Right lobe of liver (tissue), 6 donors: ENCODE measurements around the gene MGRN1. TPM values are rescaled to one million over a fixed set of nuclear protein-coding genes. Genes with fewer than 3 reads are reported as not detected.

ENCODE experiments used
- ATAC-seq, 4 donors: fragments of 200-7000 bp; cut with Tn5 transposase; one replicate each; pipeline ENCODE4 v1.9.1; 2020; ENCODE audit warnings: mild to moderate bottlenecking in 4 of 4, moderate library complexity in 4 of 4
- DNase-seq, 3 donors: peaks; one replicate each; pipeline ENCODE4 v3.0.0-alpha.2; 2020
- H3K27ac ChIP-seq, 3 donors: fragments of 200-600 bp; one replicate each; pipeline ENCODE4 v1.8.0; 2022
- H3K27me3 ChIP-seq, 2 donors: fragments of 200-600 bp; one replicate each; pipeline ENCODE4 v1.8.0; 2022
- H3K36me3 ChIP-seq, 4 donors: fragments of 200-600 bp; sonication (generic) in 1 of 4; one replicate each; pipeline versions ENCODE4 v1.5.1 to v1.8.0; 2017 to 2022; ENCODE audit warnings: control low read depth in 1 of 4
- H3K4me1 ChIP-seq, 4 donors: fragments of 200-600 bp; sonication (generic) in 1 of 4; one replicate each; pipeline versions ENCODE4 v1.5.1 to v1.8.0; 2017 to 2022; ENCODE audit warnings: control low read depth in 1 of 4
- H3K4me3 ChIP-seq, 3 donors: fragments of 200-600 bp; one replicate each; pipeline ENCODE4 v1.8.0; 2022
- H3K9me3 ChIP-seq, 4 donors: fragments of 200-600 bp; sonication (generic) in 1 of 4; one replicate each; pipeline versions ENCODE4 v1.5.1 to v1.8.0; 2017 to 2022; ENCODE audit warnings: control low read depth in 1 of 4
- POLR2A ChIP-seq: fragments of 450-650 bp; IDR thresholded peaks from one replicate; pipeline ENCODE4 v1.6.1; 2017; ENCODE audit warnings: antibody characterized with exemption, mild to moderate bottlenecking
- WGBS: methylation state at CpG from one replicate; pipeline ENCODE4 v1.1.6; 2018; ENCODE audit warnings: low coverage, low lambda C conversion rate; ENCODE audit not compliant: insufficient coverage; ENCODE audit errors: missing lambda C conversion rate; 5-methylcytosine and 5-hydroxymethylcytosine counted together
- intact Hi-C, 2 donors: fragments of 100-400 bp; cut with DNase I; formaldehyde crosslinking; loops; one replicate each; pipeline versions ENCODE4 v1.11.2 to v1.14.1; 2022
- total RNA-seq, 6 experiments: library from RNA; depleted of rRNA in 2 of 6; stranded (reverse); fragments of >200 nt in 2 of 6; fragmentation: NEBNext Ultra II Directional in 3 of 6; extraction: Animal tissue kit (Norgen Biotek cat#: 25700) in 3 of 6; gene quantifications; one replicate each; pipeline versions ENCODE4 v1.1.0 to v1.2.4, GENCODE V29; 2016 to 2023
- TF ChIP-seq, protein P1 (sequence below), 4 donors: fragments of 200-600 bp in 3 of 4; fragments of 450-650 bp in 1 of 4; IDR thresholded peaks; one replicate each; pipeline versions ENCODE4 v1.5.1 to v1.8.0; 2016 to 2022; ENCODE audit warnings: antibody characterized with exemption in 4 of 4, mild to moderate bottlenecking in 2 of 4
- donor health status: DM: no; HTN: yes; CAD: no.
- donor health status: DM: no; HTN: no; CAD: no.
- donor health status: DM: no; HTN: no; CAD: no.
- donor health status: DM: no; HTN: yes; CAD: no.
- donor health status: DM: no; HTN: yes; CAD: no.

MGRN1 gene
- total RNA-seq, 6 experiments from 2014 or later: 42.5 to 67.3 (median 49.5) TPM

DNA sequence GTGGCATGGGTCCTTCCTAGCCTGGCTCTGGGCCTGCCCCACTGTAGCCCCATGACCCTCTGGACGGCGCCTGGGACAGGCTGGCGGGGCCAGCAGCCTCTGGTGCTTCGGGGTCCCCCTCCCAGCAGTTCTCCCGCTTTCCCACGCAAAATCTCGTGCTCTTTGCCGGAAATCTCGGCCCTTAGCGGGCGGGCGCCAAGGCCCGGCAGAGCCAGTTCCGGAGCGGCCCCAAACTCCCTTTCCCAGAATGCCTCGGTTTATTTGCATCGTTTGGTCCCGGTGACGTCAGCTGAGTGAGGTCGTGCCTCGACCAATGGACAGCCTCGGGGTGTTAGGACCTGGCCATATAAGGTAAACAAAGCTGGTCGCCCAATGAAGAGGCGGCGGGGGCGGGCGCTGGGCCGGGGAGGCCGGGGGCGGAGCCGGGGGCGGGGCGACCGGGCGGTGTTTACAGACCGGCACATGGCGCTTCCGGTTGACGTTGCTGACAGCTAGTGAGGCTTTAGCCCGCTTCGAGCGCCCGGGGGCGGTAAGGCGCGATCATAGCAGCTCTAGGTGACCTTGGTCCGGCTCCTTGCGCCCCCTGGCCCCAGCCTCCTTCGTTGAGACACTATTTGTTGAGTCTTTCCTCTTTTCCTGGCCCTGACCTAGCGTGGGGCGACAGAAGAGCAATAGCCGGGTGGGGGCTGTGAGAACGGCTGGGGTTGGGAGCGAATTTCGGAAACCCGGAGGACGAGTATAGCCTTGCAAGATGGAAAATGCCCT is 8.4 kb upstream of the MGRN1 start:
- WGBS: 0% methylated on average over 14 of the region's 57 CpGs
- Histone ChIP-seq H3K4me3 (peak overlapping the region; percentile 54 to 68 (median 60)), H3K9me3 (no peaks in the 10 kb centered on the region), H3K36me3 (no peaks in the 10 kb centered on the region), H3K4me1 (peaks cover 0 to 69% (median 22%) of the 10 kb centered on the region in 4 donors), H3K27me3 (no peaks in the 10 kb centered on the region), H3K27ac (peak overlapping the region; percentile 97 to 100 (median 98))
- ATAC-seq (peak; percentile 76 to 85 (median 78)), DNase-seq (peak; percentile 99 to 100 (median 99))
- intact Hi-C loops: no loop called here
- TF ChIP-seq POLR2A: peak; percentile 92
- TF ChIP-seq, protein P1, sequence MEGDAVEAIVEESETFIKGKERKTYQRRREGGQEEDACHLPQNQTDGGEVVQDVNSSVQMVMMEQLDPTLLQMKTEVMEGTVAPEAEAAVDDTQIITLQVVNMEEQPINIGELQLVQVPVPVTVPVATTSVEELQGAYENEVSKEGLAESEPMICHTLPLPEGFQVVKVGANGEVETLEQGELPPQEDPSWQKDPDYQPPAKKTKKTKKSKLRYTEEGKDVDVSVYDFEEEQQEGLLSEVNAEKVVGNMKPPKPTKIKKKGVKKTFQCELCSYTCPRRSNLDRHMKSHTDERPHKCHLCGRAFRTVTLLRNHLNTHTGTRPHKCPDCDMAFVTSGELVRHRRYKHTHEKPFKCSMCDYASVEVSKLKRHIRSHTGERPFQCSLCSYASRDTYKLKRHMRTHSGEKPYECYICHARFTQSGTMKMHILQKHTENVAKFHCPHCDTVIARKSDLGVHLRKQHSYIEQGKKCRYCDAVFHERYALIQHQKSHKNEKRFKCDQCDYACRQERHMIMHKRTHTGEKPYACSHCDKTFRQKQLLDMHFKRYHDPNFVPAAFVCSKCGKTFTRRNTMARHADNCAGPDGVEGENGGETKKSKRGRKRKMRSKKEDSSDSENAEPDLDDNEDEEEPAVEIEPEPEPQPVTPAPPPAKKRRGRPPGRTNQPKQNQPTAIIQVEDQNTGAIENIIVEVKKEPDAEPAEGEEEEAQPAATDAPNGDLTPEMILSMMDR (IDR thresholded peaks at IDR 0.05): peak in 3 of 4 donors; percentile 40 to 47 (median 41)

DNA sequence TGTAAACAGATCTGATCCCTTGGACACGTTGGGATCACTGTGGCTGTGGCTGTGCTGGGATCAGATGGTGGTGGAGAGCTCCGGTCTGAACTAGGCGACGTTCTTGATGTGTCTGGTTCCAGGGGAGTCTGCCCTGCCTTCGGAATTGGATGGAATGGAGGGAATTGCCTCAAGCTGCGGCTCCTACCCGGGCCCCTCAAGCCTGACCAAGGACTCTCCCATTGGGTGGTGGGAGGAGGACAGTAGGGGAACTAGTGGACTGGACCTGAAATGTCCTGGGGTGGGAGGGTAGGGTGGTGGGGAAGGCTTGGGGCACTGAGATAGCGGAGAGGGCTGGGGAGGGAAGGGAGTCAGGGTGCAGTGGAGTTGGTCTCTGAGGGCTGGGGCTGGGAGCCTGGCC is 6.7 kb upstream of the MGRN1 start:
- Histone ChIP-seq H3K27ac (peak overlapping the region; percentile 97 to 100 (median 98)), H3K36me3 (no peaks in the 10 kb centered on the region), H3K4me1 (peaks cover 0 to 58% (median 20%) of the 10 kb centered on the region in 4 donors), H3K27me3 (no peaks in the 10 kb centered on the region), H3K9me3 (no peaks in the 10 kb centered on the region), H3K4me3 (peak overlapping the region in 1 of 3 donors; percentile 60)
- ATAC-seq: no peak
- intact Hi-C loops: no loop called here
- WGBS: 73% methylated on average over 8 of the region's 8 CpGs
- DNase-seq: no peak
- no peak for TF ChIP-seq POLR2A
- TF ChIP-seq, protein P1 (IDR thresholded peaks at IDR 0.05): no peak

DNA sequence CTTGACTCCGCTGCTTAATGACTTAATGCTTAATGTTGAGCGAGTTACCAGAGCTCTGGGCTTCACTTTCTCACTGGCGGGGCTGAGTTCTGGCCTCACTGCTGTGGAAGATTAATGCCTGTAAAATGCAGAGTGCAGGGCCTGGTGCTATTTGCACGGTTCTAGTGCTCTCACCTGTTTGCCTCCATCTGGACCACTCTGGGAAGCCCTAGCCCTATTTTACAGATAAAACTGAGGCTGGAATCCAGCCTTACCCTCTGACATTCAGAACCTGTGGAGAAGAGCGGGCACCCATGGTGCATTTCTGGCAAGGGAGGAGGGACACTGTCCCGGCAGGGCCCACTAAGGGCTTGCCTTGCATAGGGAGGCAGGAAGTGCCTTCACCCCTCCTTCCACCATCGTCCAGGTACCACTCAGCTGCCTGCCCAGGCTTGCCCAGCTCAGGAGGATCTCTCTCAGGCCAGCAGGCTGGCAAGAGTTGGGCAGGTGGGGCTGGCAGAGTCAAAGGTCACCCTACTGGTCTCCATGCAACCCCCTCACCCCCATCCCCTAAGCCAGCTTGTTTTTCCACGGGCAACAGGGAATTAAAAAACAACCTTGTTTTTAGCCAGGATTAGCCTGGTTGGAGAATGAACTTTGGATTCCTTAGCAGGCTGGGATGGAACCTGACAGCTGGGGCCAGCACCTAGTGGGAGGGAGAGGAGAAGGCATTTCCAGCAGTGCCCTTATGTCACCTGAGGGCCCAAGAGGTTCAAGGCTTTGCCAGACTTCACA is 5.8 kb upstream of the MGRN1 start:
- Histone ChIP-seq H3K27ac (peak overlapping the region; percentile 63 to 100 (median 97)), H3K4me3 (peak overlapping the region in 1 of 3 donors; percentile 20), H3K9me3 (no peaks in the 10 kb centered on the region), H3K27me3 (no peaks in the 10 kb centered on the region), H3K36me3 (no peaks in the 10 kb centered on the region), H3K4me1 (peaks cover 0 to 52% (median 16%) of the 10 kb centered on the region in 4 donors)
- peak in 2 of 3 donors; percentile 71 to 79 for DNase-seq
- no peak for TF ChIP-seq POLR2A
- TF ChIP-seq, protein P1 (IDR thresholded peaks at IDR 0.05): peak in 1 of 4 donors; percentile 20
- ATAC-seq: peak; percentile 5 to 33 (median 22)
- intact Hi-C loops: no loop called here
- WGBS: 46% methylated on average over 6 of the region's 8 CpGs

GRCh38 chr16:4623593-4623992 is 1.0 kb upstream of the MGRN1 start:
- peak overlapping the region in 2 of 3 donors; percentile 95 to 99 for H3K27ac ChIP-seq
- peaks cover 0 to 35% (median 14%) of the 10 kb centered on the region in 4 donors for H3K4me1 ChIP-seq
- intact Hi-C loops: no loop called here
- ATAC-seq: no peak
- WGBS: 83% methylated on average over 4 of the region's 7 CpGs
- peak overlapping the region in 1 of 3 donors; percentile 97 for H3K4me3 ChIP-seq
- no peaks in the 10 kb centered on the region for H3K36me3 ChIP-seq
- no peak for DNase-seq
- no peaks in the 10 kb centered on the region for H3K27me3 ChIP-seq
- TF ChIP-seq, protein P1 (IDR thresholded peaks at IDR 0.05): no peak
- no peak for TF ChIP-seq POLR2A
- no peaks in the 10 kb centered on the region for H3K9me3 ChIP-seq
